Psoas muscle (tissue), 8 donors: Measurements from ENCODE around the gene SLC39A13. TPM values are rescaled to one million over a fixed set of nuclear protein-coding genes. Genes with fewer than 3 reads are reported as not detected.

ENCODE experiments used
- ATAC-seq, 4 donors: fragments of 200-7000 bp; cut with Tn5 transposase; one replicate each; pipeline ENCODE4 v1.9.1; 2020; ENCODE audit warnings: moderate library complexity in 3 of 4, mild to moderate bottlenecking in 2 of 4
- DNase-seq, 2 donors: peaks; one replicate each; pipeline ENCODE4 v3.0.0-alpha.2; 2020
- H3K27ac ChIP-seq: fragments of 200-600 bp; one replicate; pipeline ENCODE4 v1.8.0; 2022
- H3K27me3 ChIP-seq, 3 donors: fragments of 200-600 bp in 1 of 3; one replicate each; pipeline versions ENCODE4 v1.6.1 to v1.8.0; 2013 to 2022; ENCODE audit warnings: low read length in 2 of 3, mild to moderate bottlenecking in 2 of 3, moderate library complexity in 1 of 3; ENCODE audit not compliant: insufficient read depth in 3 of 3
- H3K36me3 ChIP-seq, 2 donors: fragments of 200-600 bp in 1 of 2; one replicate each; pipeline versions ENCODE4 v1.6.1 to v1.8.0; 2013 to 2022; ENCODE audit warnings: low read depth in 1 of 2, mild to moderate bottlenecking in 1 of 2, moderate library complexity in 1 of 2; ENCODE audit not compliant: insufficient read depth in 1 of 2
- H3K4me1 ChIP-seq: fragments of 200-600 bp; one replicate; pipeline ENCODE4 v1.8.0; 2022
- H3K4me3 ChIP-seq: fragments of 200-600 bp; one replicate; pipeline ENCODE4 v1.8.0; 2022; ENCODE audit warnings: mild to moderate bottlenecking
- H3K9me3 ChIP-seq: fragments of 200-600 bp; one replicate; pipeline ENCODE4 v1.8.0; 2022
- WGBS, 3 donors: extraction: QIAGEN DNeasy Blood & Tissue Kit; methylation state at CpG; one replicate each; pipeline versions ENCODE4 v1.1.6 to v1.1.7; 2013; 5-methylcytosine and 5-hydroxymethylcytosine counted together
- intact Hi-C, 2 donors: fragments of 100-400 bp; cut with DNase I; formaldehyde crosslinking; loops; one replicate each; pipeline versions ENCODE4 v1.11.0 to v1.14.2; 2022
- polyA plus RNA-seq, 3 donors: library from polyadenylated mRNA; stranded (reverse); fragments of 200-250 nt; gene quantifications; one replicate each; pipeline ENCODE4 v1.2.3, GENCODE V29; 2013
- total RNA-seq, 4 donors: library from RNA; stranded (reverse); fragmentation: NEBNext Ultra II Directional in 2 of 4; extraction: Animal tissue kit (Norgen Biotek cat#: 25700) in 2 of 4; gene quantifications; one replicate each; pipeline versions ENCODE4 v1.2.1 to v1.2.4, GENCODE V29; 2021 to 2023
- TF ChIP-seq, protein P1 (sequence below): fragments of 200-600 bp; IDR thresholded peaks from one replicate; pipeline ENCODE4 v1.8.0; 2022; ENCODE audit warnings: antibody characterized with exemption
- donor health status: healthy with polysubstance abuse.
- donor health status: DM: no; HTN: no; CAD: no; lungs with moderate emphysema.
- donor health status: Bipolar disorder and iron deficiency.
- donor health status: healthy.
- donor health status: DM: yes; HTN: yes; CAD: no.
- donor health status: DM: no; HTN: no; CAD: no.
- donor health status: DM: no; HTN: no; CAD: no.
- donor health status: DM: yes; HTN: yes; CAD: no.

SLC39A13 gene
- total and polyA plus RNA-seq, 7 donors, result 14.7 to 35.3 (median 26.9) TPM

- ATAC-seq, result no peak
- Histone ChIP-seq H3K4me1 (peaks cover 18% of the 10 kb centered on the region), H3K9me3 (no peaks in the 10 kb centered on the region), H3K27me3 (no peaks in the 10 kb centered on the region), H3K27ac (no peak overlapping the region), H3K4me3 (no peak overlapping the region), H3K36me3 (no peaks in the 10 kb centered on the region)
- intact Hi-C loops, result no loop called here
- TF ChIP-seq, protein P1, sequence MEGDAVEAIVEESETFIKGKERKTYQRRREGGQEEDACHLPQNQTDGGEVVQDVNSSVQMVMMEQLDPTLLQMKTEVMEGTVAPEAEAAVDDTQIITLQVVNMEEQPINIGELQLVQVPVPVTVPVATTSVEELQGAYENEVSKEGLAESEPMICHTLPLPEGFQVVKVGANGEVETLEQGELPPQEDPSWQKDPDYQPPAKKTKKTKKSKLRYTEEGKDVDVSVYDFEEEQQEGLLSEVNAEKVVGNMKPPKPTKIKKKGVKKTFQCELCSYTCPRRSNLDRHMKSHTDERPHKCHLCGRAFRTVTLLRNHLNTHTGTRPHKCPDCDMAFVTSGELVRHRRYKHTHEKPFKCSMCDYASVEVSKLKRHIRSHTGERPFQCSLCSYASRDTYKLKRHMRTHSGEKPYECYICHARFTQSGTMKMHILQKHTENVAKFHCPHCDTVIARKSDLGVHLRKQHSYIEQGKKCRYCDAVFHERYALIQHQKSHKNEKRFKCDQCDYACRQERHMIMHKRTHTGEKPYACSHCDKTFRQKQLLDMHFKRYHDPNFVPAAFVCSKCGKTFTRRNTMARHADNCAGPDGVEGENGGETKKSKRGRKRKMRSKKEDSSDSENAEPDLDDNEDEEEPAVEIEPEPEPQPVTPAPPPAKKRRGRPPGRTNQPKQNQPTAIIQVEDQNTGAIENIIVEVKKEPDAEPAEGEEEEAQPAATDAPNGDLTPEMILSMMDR, result no peak
- 76 to 87% (median 83%) methylated on average over 3 of the region's 3 CpGs for WGBS, 3 donors
- peak; percentile 7 to 24 for DNase-seq
These were observed 10.4 kb upstream of the SLC39A13 start for GRCh38 chr11:47398011-47398410.

DNA sequence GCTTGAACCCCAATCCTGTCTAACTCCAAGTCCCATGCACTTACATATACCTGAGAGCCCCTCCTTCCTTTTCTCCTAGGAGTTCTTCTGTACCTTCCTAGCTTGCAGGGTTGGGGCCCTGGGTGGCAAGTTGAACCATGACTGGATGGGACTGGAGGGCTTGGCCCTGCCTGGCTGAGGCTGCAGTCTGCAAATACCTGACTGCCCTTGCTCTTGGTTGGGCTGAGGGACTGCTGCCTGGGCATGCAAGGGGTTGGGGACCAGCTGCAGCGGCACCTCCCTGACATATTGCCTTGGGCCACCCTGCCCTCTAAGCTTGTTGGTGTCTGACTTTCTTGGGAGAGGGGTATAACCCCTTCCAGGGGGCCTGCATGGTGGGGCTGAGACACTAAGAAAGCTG lies 9.8 kb upstream of the SLC39A13 start:
- peak; percentile 3 to 34 for DNase-seq
- intact Hi-C loops, result no loop called here

DNA sequence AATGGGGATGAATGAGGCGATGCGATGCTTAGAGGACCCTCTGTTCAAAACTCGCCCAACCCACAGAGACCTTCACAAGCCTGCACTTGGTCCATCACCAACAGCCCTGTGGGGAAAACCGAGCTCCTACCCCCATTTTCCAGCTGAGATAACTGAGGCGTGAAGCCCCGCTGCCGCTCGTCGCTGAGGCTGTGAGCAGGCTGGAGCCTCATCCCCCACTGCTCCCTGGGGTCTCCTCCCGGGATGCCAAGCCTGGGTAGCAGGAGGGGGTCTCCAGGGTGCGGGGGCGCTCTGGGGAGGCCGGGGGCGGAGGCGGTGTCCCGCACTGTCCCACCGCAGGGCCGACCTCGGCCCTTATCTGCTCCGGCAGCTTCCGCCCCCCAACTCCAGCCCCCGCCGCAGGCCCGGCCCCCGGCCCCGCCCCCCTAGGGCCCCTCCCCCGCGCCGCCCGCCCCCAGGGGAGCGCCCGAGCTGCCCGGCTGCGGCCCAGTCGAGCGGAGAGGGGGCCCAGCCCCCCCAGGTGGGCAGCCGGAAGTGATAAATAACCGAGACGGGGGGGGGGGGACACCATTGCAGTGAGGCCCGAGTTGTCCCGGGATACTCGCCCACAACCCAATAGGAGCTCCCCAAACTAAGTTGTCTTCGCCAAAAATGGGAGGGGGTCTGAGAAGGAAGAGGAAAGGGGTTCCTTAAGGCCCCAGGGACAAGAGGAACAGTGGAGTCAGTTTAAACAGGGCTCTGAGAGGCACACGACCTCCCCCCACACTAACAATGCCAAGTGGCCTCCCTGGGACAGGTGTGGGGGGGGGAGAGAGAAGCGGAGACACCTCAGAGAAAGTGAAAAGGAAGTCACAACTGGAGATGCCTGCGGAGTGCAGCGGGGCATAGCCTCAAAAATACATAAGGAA lies 8.3 kb upstream of the SLC39A13 start:
- intact Hi-C loops, result no loop called here
- no peaks in the 10 kb centered on the region for H3K27me3 ChIP-seq
- WGBS, 3 donors, result 13 to 16% (median 15%) methylated on average over 37 to 47 of the region's 47 CpGs
- H3K4me1 ChIP-seq, result peaks cover 9% of the 10 kb centered on the region
- TF ChIP-seq, protein P1, result no peak
- peak in 3 of 4 donors; percentile 22 to 61 (median 60) for ATAC-seq
- H3K9me3 ChIP-seq, result no peaks in the 10 kb centered on the region
- DNase-seq, result peak; percentile 33 to 54
- peak overlapping the region; percentile 64 for H3K4me3 ChIP-seq
- no peaks in the 10 kb centered on the region for H3K36me3 ChIP-seq
- peak overlapping the region; percentile 41 for H3K27ac ChIP-seq

More for the DNA sequence above, 9.8 kb upstream of the SLC39A13 start:
- no peaks in the 10 kb centered on the region for H3K27me3 ChIP-seq
- no peaks in the 10 kb centered on the region for H3K36me3 ChIP-seq
- H3K4me3 ChIP-seq, result no peak overlapping the region
- H3K4me1 ChIP-seq, result peaks cover 14% of the 10 kb centered on the region
- H3K9me3 ChIP-seq, result no peaks in the 10 kb centered on the region
- WGBS, 3 donors, result 97 to 100% (median 100%) methylated on average over 1 of the region's 1 CpG
- ATAC-seq, result no peak
- TF ChIP-seq, protein P1, result no peak
- no peak overlapping the region for H3K27ac ChIP-seq

GRCh38 chr11:47400768-47401279 lies 7.6 kb upstream of the SLC39A13 start:
- H3K27ac ChIP-seq, result peak overlapping the region; percentile 41
- peak overlapping the region; percentile 64 for H3K4me3 ChIP-seq
- H3K9me3 ChIP-seq, result no peaks in the 10 kb centered on the region
- H3K4me1 ChIP-seq, result peaks cover 9% of the 10 kb centered on the region
- 16 to 25% (median 22%) methylated on average over 8 of the region's 8 CpGs for WGBS, 3 donors
- no peaks in the 10 kb centered on the region for H3K27me3 ChIP-seq
- TF ChIP-seq, protein P1, result no peak
- H3K36me3 ChIP-seq, result no peaks in the 10 kb centered on the region
- intact Hi-C loops, result no loop called here
- ATAC-seq (peak in 3 of 4 donors; percentile 46 to 68 (median 47)), DNase-seq (peak; percentile 15 to 28)
